CD4-positive, alpha-beta T cell treated with Interleukin-6 at 100 ng/mL for 8 hours (primary cell): ENCODE data around the gene P2RX3.
"Not testable (repeated sequence)": the region's sequence is repeated elsewhere in the genome, so short reads cannot be mapped to it uniquely, and the experiment has no call there.

Source experiments
- DNase-seq: peaks from one replicate; pipeline ENCODE4 v3.0.0-alpha.2; 2020; ENCODE audit warnings: mixed read lengths, low spot score

Gene P2RX3

GRCh38 chr11:57338142-57338541 is at the start of gene P2RX3:
Gene P2RX3, plus strand, starts transcription at chr11:57338352. Its CDS starts 199 bp downstream, at chr11:57338551.
- DNase-seq: no peak

DNA sequence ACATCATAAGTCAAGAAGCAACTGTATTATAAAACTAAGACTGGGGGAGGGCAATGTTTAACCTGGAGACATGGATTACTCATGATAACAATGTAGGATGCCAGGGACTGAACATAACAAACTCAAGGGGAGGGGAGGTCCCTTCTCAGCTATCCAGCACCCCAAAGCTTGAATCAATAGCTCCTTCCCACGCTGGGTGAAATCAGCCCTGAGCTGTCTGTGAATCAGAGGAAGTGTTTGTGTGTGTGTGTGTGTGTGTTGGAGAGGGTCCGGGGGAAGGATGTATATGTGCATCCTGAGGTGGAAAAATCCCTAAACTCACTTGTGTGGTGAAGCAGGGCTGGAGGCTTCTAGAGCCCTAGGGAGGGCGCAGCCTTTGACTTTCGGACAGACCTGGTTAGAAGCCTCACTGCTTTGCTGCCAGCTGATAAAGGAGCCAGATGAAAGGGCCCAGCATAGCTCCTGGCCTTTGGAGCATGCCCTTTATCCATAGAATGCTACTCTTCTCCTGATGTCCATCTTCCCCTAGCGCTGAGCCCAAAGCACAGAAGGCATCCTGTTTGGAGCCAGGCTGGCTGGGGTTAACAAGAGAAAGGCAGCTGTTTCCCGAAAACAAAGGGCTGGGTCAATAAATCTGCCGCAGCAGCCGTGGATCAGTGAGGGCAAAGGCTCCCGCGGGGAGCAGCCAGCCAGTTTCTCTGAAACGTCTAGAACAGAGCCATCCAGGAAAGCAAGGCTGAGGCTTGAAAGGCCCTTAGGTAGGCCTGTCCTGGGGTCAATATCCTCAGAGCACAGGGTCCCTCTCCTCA is 49.2 kb upstream of the P2RX3 start:
- DNase-seq: no peak

DNA sequence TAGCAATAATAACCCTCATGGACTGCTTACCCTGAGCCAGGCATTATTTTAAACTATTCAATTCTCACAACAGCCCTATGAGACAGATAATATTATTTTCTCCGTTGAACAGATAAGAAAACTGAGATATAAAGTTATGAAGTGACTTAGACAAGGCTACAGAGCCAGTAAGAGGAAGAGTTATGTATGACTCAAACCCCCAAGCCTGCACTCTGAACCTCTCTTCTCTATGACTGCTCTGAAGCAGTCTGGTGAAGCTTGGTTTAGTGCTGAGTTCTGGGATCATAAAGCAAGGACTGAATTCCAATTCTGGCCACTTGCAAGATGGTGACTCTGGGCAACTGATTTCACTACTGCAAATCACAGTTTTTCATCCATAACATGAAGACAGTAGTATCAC is 47.9 kb upstream of the P2RX3 start:
- DNase-seq: no peak

DNA sequence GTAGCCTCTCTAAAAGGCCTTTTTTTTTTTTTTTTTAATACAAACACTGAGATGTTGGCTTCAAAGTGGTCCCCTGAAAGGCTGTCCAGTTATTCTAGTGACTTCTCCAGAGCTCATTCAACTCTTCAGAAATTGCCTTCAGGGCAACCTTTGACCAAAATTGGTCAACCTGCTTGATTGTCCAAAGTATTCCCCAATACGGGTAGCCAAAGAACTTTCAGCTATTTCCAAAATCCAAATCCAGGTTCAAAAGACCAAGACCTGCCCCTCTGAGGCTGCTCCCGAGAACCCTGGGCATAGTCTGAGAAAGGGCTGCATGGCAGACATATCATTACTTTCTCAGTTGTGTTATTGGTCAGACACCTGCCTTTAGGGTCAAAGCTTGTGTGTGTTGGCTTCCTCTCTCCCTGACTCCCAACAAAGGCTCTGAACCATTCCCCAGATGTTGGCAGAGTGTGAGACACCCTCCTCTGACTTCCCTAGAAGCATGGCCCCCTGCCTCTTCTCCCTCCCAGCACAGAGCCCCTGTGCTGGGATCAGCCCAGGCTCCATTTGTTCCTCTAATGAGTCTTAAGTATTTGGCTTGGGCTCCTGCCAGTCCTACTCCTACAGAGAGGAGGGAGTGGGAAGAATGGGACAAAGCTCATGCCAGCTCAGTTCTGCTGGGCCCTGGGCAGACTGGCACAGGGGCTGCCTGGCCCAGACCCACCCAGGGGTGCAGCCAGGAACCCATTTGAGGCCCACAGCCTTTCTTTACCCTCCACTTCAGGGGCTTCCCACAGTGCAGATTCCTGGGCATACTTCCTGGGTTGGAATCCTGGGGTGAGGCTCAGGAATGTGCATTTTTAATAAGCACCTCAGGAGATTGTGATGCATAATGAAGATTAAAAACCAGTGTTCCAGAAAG is 43.7 kb upstream of the P2RX3 start:
- DNase-seq: no peak

- not testable (repeated sequence) for DNase-seq
Observed at GRCh38 chr11:57296205-57296604, 41.9 kb upstream of the P2RX3 start.

- DNase-seq: no peak
Observed at GRCh38 chr11:57297221-57297620, 40.9 kb upstream of the P2RX3 start.

DNA sequence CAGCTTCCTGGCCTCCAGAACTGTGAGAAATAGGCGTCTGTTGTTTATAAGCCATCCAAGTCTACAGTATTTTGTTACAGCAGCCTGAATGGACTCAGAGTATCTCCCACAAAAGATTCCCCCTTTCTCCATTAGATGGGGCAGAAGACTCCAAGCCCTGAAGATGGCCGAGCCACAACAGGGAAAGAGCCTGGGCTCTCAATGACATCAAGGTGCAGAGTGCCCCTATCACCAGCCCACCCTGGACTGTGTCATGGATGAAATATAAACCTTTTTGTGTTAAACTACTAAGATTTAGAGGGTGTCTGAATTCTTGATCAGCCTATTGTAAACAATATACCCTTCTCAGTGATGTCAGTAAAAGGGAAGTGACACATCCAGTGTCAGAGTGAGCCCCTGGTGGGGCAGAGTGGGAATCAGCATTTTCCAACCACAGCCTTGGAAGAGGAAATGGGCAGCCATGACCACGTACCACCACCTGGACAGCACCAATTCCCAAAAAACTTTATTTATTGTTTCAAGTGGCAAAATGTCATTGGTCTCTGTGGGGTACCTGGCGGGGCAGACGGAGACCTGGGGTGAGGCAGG is 38.9 kb upstream of the P2RX3 start:
- no peak for DNase-seq

DNA sequence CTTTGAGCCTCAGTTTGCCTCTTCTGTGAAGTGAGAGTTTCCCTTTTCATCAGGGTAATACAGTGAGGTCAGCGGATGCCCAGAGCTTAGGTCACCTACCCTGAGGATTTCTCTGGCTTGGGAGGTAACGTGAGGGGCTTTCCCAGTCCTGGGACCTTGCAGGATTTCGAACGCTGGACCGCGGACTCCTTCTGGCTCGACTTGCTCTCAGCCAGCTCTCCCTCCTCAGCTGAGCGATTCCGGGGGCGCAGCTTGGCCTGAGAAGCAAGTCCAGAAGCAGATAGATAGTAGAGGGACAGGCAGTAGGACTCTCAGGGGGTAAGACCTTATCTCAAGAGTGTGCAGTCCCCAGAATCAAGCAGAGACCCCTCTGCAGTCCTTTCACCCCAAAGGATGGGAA is 37.4 kb upstream of the P2RX3 start:
- DNase-seq: no peak

DNA sequence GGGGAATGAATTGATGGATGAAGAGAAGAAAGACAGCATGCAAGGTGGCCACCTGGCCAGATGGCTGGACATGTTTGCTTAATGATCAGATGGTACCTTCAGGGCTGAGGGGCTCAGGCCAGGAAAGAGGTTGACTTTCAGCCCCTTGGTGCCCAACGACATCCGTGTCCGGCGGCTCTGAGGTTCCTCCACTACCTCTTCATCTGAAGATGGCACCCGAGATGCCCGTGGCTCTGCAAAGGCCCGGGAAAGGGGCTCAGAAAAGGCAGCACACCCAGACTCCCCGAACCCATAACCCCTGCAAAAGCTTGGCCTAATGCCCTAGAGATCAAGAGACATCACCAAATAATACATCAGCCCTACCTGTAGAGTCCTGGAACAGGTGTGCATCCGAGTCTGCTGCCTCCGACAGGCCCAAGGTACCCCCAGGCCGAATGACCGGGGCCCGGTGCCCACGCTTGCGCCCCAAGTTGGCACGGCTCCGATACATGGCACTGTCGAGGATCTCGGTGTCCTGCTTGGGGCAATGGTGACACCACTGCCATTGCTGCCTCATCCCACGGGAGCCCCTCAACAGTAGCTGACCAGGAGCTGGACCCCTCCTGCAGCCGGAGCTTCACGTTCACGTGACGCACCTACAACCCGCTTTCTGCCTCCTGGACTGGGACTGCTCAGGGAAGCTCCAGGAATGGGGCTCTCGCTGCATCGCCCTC is 36.3 kb upstream of the P2RX3 start:
- no peak for DNase-seq

- no peak for DNase-seq
Observed at GRCh38 chr11:57302489-57302888, 35.7 kb upstream of the P2RX3 start.

DNA sequence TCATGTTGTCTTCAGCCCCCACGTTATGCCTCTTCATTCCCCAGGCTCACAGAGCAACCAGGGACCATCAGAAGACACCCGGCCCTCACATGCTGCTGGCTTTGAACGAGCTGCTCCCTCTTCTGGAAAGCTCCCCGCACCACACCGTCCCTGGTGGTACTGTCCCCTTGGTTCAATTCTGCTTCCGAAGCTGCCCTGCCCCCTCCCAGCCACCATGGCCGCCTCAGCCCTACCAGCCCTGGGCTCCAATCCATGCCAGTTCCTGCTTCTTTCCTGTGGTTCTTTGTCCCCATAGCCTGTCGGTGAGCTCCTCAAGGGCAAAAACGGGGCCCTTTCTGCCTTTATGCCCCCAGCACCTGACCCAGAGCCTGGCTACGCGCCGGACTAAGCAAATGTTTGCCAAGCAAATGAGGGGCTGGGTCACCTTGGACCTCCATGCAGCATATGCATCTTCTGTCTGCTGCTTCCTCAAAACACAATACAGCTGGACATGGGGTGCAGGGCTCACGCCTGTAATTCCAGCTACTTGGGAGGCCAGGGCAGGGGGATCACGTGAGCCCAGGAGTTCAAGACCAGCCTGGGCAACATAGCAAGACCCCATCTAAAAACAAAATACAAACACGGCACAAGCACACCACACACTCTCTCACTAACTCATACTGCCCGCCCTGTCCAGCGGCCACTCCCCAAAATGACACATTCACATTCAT is 34.7 kb upstream of the P2RX3 start:
- DNase-seq: no peak

DNA sequence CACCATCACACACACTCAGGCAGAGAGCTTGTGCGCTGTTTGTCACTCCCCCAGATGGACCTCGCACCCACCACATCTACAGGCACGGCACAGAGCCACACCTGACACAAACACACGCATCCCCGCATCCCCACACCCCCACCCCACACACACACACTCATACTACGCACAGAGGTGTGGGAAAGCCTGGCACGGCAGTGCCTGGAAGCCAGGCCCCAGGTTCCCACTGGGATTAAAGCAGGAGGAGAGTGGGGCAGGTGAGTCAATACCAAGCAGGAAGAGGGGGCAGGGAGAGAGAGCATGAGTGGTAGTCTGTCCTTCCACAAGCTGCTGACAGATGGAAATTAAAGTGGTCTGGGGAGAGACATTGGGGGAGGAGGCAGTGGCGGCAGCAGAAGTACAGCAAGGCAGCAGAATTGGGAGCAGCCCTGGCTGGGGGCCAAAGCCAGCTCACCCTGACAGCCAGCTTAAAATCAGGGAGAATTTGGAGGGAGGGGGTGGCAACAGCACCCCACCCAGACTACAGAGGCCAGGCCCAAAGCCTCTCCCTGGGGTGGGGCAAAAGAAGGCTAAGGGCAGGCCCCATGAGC is 34.1 kb upstream of the P2RX3 start:
- DNase-seq: no peak

DNA sequence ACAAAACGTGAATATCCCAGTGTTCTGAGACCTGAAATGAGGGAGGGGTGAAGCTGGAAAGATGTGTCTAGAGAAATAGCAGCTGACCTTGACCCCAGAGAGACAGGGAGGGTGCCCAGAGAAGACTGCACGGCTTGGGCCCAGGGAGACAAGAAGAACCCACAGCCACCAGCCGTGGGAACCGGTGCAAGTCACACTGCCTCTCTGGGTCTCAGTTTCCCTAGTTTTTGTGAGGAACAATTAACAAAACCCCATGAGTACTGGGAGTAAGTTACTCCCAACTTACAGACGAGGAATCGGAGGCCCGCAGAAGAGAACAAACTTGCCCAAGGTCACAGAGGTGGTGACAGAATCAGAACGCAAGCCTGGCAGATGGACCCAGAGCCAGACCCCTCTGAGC is 32.6 kb upstream of the P2RX3 start:
- DNase-seq: no peak

DNA sequence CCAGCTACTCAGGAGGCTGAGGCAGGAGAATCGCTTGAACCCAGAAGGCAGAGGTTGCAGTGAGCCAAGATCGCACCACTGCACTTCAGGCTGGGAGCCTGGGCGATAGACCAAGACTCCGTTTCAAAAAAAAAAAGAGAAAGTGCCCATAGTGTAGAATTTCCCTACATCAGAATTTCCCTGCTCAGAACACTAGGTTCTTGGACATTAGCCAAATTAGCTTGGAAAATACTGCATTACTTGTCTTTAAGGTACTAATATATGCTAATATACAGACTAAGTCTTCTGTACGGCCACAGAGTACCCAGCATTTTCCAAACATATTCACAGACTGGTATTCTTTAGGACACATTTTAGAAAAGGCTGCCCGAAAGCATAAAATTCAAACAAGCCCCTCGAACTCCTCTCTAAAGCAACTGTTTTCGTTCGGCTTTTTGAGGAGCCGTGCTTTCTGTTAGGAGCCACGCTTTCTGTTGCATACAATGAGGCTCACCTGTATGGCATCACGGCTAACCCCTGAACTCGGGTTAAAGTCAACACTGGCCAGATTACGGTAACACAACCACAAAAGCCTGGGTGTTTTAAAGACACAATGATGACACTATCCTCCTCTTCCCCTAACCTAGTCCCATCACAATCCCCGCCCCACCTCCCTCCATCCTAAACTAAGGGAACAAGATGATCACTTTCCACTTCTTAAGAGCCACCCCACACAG is 31.8 kb upstream of the P2RX3 start:
- DNase-seq: no peak

DNA sequence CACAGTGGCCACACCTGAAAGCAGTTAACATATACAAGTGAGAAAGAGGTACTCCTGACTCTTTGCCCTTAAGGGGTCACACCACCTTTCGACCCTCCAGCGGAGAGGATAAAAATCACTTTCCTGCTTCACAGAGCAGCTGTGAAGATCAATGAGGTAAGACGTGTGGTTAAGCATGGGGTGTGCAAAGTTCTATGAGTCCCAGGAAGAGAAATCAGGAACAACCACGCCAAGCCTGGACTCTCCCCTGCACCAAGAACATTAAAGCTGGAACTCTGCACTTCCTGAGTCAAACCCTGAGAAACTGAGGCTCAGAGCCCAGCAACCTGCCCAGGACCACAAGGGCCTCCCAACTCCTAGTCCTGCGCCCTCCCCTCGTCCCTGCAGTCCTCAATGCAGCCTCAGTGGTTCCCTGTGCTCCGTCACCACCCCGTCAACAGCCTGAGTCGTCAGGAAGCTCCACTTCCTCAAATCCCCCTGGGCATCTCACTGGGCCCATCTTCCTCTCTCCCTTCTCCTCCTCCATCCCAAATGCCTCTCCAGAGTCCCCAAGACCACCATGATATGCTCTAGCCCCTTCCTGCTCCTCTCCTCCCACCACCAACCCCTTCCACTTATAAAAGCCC is 31.1 kb upstream of the P2RX3 start:
- DNase-seq: no peak

GRCh38 chr11:57307666-57308270 is 30.4 kb upstream of the P2RX3 start:
- no peak for DNase-seq

GRCh38 chr11:57308426-57309060 is 29.6 kb upstream of the P2RX3 start:
- DNase-seq: no peak

GRCh38 chr11:57309106-57310059 is 28.8 kb upstream of the P2RX3 start:
- no peak for DNase-seq
